HG03558 (cell line): ENCODE results near the gene LRRC71.

ENCODE experiments used
- ATAC-seq: cut with Tn5 transposase; IDR thresholded peaks from one replicate; pipeline ENCODE4 v1.9.1; 2021; ENCODE audit warnings: moderate number of reproducible peaks; ENCODE audit not compliant: unreplicated experiment; ENCODE audit errors: extremely low read depth

LRRC71 gene

DNA sequence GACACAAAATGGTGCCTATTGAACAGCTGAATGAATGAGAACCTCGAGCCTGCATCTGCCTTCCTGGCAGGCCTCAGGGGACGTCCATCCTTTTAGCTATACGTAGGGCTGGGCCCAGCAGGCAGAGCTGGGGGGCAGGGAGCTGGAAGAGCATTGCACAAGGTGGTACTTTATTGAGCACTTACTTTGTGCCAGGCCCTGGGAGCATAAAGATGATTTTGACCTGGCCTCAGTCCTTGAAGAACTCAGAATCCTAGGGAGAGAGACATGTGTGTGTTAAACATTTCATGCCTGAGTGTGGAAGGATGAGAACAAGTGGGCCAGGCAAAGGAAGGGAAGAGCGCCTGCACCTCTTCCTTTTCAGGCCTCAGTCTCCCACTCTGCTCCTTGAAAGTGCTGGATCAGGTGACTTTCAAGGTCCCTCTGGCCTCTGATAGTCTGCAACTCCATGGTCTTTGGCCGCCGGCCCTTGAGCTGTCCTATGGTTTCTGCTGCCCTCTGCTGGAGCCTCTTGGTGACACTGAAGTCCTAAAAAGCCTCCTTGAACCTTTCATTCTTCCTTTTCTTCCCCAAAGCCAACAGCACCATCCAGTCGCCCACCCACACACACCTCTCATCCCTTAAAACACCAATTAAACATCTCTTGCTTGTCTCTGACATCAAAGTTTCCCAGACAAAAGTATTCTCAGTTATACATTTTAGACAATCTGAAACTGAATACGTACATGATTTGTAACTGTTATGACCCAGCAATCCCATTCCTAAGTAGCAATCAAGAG, 30.4 kb upstream of the LRRC71 start:
- ATAC-seq: no peak

DNA sequence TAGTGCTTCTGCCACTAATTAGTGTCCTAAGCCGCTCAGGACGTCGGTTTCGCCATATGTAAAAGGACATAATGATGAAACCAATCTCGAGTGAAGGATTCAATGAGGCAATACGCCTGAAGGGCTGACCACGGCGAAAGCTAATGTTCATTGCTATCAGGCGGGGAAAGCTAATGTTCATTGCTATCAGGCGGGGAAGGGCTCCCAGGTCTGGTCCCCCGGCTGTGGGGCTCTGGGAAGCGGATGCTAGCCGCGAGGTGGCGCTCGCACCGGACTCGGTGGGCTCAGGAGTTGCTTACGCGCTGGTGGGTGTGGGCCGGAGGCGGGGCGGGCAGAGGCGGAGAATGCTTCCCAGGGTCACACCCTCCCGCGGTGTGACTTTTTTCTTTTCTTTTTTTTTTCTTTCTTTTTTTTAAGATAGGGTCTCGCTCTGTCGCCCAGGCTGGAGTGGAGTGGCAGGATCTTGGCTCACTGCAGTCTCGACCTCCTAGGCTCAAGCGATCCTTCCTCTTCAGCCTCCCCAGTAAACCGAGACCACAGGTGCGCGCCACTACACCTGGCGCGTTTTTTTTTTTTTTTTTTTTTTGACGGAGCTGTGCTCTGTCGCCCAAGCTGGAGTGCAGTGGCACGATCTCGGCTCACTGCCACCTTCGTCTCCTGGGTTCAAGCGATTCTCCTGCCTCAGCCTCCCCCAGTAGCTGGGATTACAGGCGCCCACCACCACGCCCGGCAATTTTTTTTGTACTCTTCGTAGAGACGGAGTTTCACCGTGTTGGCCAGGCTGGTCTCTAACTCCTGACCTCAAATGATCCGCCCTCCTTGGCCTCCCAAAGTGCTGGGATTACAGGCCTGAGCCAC, 28.0 kb upstream of the LRRC71 start:
- ATAC-seq: no peak

DNA sequence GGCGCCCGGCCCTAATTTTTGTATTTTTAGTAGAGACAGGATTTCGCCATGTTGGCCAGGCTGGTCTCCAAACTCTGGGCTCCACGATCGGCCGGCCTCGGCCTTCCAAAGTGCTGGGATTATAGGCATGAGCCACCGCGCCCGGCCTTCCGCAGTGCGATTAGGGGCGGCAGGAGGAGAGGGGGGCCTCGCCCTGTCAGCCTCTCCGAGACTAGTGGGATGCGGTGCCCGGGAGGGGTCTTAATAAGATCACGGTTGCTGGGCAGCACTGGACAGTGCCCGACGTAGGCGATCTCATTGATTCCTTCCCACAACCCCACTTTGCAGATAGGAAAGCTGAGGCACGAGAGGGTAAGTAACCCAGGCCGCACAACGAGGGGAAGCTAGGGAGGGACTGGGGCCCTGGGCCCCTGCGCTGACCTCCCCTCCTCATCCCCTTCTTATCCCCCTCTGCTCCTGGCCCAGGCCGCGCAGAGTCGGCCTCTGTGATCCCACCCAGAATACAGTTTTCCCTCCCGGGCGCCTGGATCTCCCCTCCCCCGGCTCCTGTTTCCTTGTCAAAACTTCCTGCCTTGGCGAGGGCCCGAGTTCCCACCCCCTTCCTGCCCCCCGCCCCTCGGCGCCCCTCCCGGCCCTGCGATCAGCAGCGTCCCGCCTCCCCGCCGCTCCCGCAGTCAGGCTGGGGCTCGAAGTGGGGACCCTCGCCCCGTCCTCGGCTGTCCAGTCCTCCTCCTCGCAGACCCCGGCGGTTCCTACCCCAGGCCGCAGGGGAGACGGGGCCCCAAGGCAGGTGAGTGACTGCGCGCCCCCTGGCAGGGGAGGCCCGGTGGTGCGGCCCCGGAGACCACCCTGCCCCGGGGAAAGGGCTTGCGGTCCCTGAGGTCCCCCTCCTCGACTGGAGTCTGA, 27.1 kb upstream of the LRRC71 start, which contains the start of gene PEAR1:
TSS of gene PEAR1 (plus strand) at position 671 of the 906 bp plus-strand sequence. CDS start 10,209 bp downstream, outside the sequence.
- no peak for ATAC-seq

DNA sequence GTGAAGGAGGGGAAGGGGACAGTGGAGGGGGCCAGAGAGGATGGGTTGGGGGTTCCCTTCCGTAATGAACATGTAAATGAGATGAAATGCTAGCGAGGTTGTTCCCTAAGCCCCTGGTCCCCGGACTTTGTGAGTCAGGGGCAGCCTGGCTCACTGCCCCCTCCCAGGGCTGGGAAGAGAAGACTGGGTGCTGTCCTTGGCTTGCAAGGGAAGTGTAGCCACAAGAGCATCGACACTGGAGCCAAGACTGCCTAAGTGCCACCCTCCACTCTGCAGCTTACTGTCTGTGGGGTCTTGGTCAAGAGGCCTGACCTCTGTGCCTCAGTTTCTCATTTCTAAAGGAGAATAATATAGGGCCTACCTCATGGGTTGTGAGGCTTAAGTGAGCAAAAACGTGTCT, 26.4 kb upstream of the LRRC71 start:
- no peak for ATAC-seq

DNA sequence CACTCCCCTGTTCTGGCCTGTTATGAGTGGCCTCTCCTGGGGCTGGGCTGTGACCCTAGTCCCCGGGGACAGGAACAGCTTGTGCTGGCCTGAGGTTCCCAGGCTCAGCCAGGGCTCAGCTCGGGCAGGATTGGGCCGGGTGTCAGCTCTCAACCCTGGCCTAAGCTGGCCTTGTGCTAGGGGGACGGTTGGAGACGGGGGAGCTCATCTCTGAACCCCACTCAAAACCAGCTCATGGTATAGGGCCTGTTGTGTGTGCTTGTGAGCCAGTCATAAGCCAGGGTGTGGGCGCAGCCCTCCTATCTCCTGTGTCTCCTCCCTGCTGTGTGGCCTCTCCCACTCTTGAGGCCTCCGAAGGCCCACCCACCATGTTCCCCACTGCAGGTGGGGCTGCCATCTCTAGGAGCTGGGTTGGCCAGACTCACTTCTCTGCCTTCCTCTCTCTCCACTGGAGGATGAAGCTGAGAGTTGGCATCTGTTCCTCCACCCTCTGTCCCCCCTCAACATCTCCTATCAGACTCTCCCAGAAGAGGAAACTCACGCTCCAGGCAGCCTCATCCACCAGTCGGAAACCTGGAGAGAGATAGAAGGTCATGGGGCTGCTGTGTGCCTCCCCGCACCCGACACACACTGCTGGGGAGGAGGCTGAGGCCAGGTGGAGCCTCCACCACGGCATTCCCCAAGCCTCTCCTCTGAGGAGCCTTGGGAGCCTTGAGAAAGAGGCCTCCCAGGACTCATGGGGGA, 25.5 kb upstream of the LRRC71 start:
- no peak for ATAC-seq

DNA sequence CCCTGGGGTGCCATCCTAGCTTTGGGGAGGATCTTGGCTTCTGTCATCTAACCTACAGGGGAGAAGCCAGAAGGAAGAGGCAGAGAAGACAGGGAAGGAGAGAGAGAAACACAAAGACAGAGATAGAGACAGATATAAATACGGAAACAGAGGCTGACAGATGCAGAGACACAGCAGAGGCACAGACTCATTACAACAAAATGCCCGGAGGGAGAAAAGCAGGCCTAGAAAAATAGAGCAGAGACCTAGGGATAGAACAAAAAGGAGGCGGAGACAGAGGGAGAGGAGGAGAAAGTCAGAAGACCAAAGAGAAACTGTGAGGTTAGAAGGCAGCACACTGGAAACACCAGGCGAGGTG, 25.0 kb upstream of the LRRC71 start:
- ATAC-seq: no peak

DNA sequence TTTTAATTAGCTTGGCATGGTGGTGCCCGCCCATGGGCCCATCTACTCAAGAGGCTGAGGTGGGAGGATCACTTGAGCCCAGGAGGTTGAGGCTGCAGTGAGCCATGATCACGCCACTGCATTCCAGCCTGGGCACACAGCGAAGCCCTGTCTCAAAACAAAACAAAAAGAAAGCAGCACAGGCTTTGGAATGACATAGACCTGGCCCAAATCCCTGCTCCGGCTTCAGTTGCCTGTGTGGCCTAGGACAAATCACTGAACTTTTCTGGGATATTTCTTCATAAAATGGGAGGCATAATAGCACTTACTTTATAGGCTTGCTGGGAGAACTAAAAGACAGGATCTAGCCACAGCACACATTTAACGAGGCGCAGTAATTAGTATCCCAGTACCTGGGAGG, 24.5 kb upstream of the LRRC71 start:
- no peak for ATAC-seq

DNA sequence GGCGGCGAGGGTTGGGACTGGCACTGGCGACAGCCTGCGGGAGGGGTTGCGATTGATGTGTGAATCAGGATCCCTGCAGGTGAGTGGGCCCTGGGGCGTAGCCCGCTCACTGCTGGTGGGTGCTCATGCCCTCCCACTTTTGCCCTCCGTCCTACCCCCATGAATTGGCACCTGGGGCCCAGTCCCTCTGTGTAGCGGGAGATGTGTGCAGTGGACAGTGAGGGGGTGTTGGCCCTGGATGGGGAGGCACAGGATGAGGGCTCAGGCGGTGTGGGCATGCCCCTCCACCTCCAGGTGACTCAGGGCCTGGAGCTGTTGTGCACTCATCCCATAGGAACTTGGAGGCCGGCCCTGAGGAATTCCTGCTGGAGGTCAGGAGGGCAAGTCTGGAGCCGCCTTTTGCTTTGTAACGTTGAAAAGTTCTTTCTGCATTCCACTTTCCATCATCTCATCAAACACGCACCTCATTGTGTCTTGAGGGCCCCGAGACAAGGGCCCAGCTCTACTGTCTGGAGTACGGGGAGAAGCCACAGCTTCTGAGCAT, 23.9 kb upstream of the LRRC71 start:
- ATAC-seq: no peak

DNA sequence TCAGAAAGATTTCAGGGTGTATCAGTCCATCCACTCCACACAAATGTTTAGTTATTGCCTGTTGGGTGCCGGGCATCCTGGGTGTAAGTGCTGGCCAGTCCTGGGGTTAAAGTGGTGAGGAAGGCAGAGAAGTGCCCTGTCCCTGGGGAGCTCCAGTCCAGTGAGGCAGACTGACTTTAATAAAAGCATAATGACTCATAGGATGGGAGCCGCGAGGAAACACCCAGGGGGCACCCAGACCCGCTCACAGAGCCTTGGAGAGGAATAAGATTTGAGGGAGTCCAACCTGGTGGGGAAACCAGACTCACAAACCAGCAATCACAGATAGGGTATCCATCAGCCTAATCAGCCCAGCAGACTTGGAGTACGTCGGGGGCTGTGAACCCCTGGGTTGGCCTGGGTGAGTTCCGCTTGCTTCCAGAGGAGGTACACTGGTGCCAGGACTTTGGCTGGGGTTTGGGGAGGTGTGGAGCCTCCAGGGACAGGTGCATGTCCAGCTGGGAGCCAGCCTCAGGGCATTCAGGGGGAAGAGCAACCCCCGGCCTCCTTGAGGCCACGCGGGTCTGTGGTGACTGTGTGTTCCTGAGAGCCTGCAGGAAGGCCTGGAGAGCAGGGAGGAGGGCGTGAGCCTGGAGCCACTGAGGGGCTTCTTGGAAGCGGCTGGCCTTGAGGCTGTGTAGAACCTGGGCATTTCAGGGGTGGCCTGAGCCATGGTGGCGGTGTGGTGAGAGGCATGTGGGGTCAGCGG, 23.2 kb upstream of the LRRC71 start:
- no peak for ATAC-seq

DNA sequence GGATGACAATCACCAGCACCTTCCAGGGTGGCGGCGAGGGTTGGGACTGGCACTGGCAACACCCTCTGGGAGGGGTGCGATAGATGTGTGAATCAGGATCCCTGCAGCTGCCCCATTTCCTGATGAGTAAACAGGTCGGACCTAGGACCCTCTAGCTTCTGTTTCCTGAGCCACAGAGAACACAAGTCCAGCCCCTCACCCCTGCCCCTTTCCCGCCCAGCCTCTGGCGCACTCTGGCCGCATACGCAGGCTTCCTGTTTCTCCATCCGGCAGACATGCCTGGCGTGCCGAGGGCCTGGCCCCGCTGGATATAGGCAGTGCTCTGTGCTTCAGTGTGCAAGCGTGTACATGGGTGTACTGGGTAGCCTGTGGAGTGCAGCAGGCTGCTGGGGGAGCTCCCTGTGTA, 22.3 kb upstream of the LRRC71 start:
- no peak for ATAC-seq

DNA sequence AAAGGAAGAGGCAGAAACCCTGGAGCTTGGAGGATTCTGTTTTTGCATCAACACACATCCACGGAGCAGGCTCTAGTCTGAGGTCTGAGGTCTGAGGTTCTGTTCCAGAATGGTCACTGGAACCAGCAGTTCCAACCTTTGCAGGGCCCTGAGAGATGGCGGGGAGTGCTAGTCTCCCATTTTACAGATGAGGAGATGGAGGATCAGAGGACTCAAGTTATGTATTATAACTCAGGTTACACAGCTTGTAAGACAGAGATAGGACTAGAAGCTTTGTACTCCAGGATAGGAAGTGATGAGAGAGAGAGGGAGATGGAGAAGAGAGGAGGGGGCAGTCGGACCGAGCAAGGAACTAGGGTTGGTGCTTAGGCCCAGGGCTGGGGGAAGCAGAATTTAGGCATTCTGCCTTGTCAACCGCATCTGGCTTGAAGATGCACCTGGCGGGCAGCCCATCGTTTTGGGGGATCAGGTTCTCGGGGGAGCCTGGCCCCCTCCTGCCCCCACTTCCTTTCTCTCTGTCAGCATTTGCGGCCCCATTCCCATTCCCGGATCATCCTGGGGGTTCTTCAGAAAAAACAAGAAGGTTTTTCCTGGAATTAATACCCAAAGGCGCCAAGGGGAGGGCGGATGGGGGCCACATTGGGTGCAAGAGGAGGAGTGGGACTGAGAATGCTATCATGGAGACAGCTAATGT, 21.3 kb upstream of the LRRC71 start:
- no peak for ATAC-seq

DNA sequence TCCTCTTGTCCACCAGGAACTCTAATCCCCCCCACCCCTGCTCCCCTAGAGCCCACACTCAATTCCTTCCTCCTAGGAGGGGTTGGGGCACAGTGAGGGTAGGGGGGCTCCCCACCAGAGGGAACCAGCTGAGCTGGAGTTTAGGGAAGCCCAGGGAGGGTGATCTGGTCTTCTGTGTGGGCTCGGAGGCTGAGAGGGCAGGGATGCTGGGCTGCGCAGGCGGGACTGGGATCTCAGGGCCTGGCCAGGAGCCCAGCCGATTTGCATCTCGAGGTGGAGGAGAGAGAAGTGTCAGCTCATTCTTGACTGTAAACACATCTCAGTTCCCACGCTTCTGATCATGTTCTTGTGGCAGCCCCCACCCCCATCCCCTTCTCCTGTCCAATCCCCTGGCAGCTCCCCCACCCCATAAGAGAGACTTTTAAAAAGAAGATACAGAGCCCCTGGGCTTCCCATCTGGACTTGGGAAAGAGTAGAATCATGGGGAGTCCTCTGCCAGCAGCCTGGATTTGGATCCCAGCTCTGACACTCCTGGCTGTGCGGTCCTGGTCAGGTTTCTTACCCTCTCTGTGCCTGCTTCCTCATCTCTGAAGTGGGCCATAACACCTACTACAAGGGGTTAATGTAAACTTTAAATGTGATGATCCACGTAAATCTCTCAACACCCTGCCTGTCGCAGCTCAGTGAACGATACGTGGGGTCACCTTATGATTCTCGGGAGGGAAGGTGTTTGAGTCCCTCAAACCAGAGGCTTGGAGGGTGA, 20.3 kb upstream of the LRRC71 start:
- no peak for ATAC-seq

DNA sequence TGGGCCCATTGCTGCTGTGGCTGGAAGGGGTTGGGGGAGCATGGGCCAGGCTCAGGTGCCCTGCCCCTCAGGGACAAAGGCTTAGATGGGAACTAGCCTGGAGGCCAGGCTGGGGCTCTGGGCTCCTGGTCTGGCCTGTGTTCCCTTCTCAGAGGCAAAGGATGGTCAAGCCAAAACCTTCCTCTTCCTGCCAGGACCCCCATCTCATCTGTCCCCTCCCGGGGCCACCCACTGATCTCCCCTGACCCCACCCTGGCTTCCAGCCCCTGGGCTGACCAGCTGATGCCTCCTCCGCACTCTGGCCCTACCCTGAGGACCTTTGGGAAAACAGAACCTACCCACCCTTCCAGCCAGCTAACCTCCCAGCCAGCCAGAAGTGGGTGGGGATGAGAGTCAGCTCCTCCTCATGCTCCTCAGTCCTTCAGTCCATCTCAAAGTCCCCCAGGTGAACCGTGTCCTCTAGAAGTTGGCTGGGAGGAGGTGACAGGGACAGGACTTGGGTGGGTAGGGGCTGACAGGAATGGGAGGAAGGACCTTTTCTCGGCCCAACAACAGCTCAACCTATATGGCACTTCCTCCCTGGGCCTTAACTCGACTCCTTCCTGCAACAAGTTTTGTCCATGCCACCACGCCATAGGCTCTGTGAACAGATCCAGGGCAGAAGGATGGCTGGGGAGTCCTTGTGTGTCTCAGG, 19.4 kb upstream of the LRRC71 start:
- no peak for ATAC-seq

DNA sequence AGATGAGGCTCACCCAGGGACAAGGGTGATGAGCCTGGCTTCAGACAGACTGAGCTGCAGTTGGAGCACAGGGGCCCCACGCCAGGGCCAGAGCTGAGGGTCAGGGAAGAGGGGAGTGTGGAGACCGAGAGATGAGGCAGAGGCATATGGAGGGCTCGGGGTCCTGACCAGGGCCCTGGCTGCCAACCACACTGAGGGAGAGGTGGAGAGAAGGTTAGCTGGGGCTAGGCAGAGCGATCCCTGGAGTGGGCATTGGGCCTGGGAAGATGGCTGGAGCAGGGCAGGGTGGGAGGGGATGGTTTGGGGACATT, 18.9 kb upstream of the LRRC71 start:
- ATAC-seq: no peak

DNA sequence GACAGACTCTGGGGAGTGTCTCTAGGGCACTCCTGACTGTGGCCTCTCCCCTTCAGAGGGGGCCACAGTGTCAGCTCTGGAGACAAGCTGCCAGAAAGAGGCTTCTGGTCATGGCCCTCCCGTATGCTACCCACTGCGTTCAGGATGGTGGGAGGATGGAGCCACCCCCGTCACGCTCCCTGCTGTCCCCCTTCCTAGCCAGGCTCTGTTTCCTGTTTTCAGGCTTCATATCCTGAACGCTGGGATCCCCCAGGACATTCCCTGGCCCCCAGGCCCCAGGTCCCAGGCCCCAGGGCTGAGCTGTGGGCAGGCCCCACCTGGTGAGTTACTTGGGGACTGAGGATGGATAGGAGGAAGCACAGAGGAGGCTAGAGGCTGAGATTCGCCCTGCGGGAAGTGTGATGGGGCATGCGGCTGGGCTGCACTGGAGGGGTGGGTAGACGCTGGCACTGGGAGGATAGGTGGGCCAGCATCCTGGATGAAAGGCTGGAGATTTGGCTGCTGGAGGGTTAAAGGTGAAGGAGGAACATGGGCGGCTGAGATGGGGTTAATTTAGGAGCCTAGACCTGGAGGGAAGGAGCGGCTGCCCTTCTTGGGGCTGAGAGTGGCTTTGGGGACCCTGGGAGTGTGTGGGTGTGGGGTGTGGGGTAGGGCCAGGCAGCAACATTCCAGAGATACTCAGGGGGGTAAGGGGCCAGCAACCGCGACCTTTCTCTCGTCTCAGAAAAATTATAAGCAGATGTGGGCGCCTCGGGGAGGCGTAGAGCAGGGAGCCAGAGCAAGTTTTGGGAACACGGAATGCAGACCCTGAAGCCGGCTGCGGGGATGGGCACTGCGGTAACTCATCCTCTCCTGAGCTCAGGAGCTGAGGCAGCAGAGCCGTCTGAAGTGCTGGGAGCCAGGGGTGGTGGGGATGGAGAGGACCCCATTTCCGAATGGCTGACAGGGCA, 18.2 kb upstream of the LRRC71 start:
- ATAC-seq: no peak
